Measurements from ENCODE around the gene KIF26B.

KIF26B gene

GRCh38 chr1:245327360-245327759 is 172.6 kb downstream of the KIF26B start:
- TF ChIP-seq ARNTL (CRISPR knock-in tag; IDR thresholded peaks at IDR 0.05; ENCODE audit: borderline replicate concordance, low read depth): no peak
- no peak for TF ChIP-seq ZNF565 (CRISPR knock-in tag; conservative IDR thresholded peaks at IDR 0.05; ENCODE audit: low read depth)
- TF ChIP-seq, protein P1, sequence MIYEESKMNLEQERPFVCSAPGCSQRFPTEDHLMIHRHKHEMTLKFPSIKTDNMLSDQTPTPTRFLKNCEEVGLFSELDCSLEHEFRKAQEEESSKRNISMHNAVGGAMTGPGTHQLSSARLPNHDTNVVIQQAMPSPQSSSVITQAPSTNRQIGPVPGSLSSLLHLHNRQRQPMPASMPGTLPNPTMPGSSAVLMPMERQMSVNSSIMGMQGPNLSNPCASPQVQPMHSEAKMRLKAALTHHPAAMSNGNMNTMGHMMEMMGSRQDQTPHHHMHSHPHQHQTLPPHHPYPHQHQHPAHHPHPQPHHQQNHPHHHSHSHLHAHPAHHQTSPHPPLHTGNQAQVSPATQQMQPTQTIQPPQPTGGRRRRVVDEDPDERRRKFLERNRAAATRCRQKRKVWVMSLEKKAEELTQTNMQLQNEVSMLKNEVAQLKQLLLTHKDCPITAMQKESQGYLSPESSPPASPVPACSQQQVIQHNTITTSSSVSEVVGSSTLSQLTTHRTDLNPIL (CRISPR knock-in tag; IDR thresholded peaks at IDR 0.05; ENCODE audit: low read depth): no peak
- TF ChIP-seq SNAI2 (CRISPR knock-in tag; IDR thresholded peaks at IDR 0.05): no peak
- TF ChIP-seq POU6F1 (CRISPR knock-in tag; IDR thresholded peaks at IDR 0.05; ENCODE audit: borderline replicate concordance, low read depth): no peak
- no peak for TF ChIP-seq TCF4 (CRISPR knock-in tag; IDR thresholded peaks at IDR 0.05; ENCODE audit: borderline replicate concordance)
- TF ChIP-seq GLIS3 (CRISPR knock-in tag; IDR thresholded peaks at IDR 0.05): no peak
- TF ChIP-seq CSRNP3 (CRISPR knock-in tag; IDR thresholded peaks at IDR 0.05): no peak
- no peak for TF ChIP-seq ZNF8 (CRISPR knock-in tag; IDR thresholded peaks at IDR 0.05)
- TF ChIP-seq PPARA (CRISPR knock-in tag; IDR thresholded peaks at IDR 0.05; ENCODE audit: borderline replicate concordance): no peak
- TF ChIP-seq ZNF70 (CRISPR knock-in tag; IDR thresholded peaks at IDR 0.05): no peak
- TF ChIP-seq ZFP30 (CRISPR knock-in tag; IDR thresholded peaks at IDR 0.05): no peak
- no peak for ATAC-seq

DNA sequence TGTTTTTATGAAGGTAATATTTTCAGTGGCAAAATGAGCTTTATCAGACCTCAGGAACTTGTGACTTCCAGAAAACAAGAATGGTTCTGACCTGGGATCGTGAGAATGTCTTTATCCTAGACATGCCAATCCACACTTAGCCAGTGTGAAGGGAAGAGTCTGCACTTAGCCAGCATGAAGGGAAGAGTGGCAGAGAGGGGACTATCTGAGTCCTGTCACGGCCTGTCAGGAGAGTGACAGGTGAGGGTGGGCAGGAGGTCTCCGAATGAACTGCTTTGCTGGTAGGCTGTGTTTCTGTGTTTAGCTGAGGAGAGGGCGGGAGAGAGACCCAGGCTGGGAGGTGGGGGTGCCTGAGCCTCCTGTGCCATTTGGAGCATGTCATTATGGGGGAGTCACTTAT is 173.1 kb downstream of the KIF26B start:
- ATAC-seq: no peak
- TF ChIP-seq POU6F1 (CRISPR knock-in tag; IDR thresholded peaks at IDR 0.05; ENCODE audit: borderline replicate concordance, low read depth) (no peak), ZNF70 (CRISPR knock-in tag; IDR thresholded peaks at IDR 0.05) (no peak)

DNA sequence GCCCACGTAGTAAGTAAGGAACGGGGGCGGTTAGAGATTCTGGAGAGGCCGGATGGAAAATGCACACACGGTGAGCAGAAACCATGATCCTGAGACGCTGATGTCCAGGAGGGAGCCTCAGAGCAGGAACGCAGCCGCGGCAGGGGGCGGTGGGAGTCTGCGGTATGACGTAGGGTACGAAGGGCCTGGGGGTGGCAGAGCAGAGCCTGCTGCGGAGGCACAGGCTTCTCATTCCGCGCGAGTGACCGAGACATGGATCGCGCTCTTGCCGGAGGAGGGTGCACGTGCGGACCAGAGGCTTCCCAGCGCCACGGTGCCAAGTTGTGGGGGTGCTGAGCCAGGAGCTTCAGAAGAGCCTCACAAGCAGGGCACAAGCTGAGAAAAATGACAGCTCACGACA is 176.2 kb downstream of the KIF26B start:
- no peak for ATAC-seq
- TF ChIP-seq CSRNP3 (CRISPR knock-in tag; IDR thresholded peaks at IDR 0.05) (no peak), RARB (CRISPR knock-in tag; IDR thresholded peaks at IDR 0.05) (no peak), TCF4 (CRISPR knock-in tag; IDR thresholded peaks at IDR 0.05; ENCODE audit: borderline replicate concordance) (no peak), ZNF565 (CRISPR knock-in tag; conservative IDR thresholded peaks at IDR 0.05; ENCODE audit: low read depth) (no peak), BACH2 (CRISPR knock-in tag; IDR thresholded peaks at IDR 0.05; ENCODE audit: borderline replicate concordance) (no peak), ISL1 (CRISPR knock-in tag; IDR thresholded peaks at IDR 0.05) (no peak)
- TF ChIP-seq, protein P1 (CRISPR knock-in tag; IDR thresholded peaks at IDR 0.05; ENCODE audit: low read depth): no peak
- TF ChIP-seq, protein P2, sequence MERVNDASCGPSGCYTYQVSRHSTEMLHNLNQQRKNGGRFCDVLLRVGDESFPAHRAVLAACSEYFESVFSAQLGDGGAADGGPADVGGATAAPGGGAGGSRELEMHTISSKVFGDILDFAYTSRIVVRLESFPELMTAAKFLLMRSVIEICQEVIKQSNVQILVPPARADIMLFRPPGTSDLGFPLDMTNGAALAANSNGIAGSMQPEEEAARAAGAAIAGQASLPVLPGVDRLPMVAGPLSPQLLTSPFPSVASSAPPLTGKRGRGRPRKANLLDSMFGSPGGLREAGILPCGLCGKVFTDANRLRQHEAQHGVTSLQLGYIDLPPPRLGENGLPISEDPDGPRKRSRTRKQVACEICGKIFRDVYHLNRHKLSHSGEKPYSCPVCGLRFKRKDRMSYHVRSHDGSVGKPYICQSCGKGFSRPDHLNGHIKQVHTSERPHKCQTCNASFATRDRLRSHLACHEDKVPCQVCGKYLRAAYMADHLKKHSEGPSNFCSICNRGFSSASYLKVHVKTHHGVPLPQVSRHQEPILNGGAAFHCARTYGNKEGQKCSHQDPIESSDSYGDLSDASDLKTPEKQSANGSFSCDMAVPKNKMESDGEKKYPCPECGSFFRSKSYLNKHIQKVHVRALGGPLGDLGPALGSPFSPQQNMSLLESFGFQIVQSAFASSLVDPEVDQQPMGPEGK (CRISPR knock-in tag; IDR thresholded peaks at IDR 0.05; ENCODE audit: borderline replicate concordance): no peak

DNA sequence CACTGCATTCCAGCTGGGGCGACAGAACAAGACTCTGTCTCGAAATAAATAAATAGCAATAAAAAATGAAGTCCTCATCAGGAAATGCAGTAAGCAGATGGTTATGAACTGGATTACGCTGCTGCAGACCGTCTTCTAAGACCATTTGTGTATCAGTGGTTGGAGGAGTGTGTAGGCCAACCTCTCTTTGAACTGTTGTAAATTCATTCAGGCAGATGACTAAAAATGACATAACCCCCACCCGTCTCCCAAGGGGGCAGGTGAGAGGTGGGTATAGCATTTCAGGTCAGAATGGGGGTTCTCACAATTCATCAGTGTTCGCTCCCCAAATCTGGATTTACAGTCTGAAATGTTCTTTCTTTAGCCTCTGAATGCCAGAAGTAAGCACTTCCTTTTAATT is 177.3 kb downstream of the KIF26B start:
- ATAC-seq: no peak
- TF ChIP-seq CSRNP3 (CRISPR knock-in tag; IDR thresholded peaks at IDR 0.05) (no peak), ZNF70 (CRISPR knock-in tag; IDR thresholded peaks at IDR 0.05) (no peak)

Measured in SK-N-SH treated with all-trans-retinoic acid at 6 μM for 48 hours (cell line).